Osteocyte (in vitro differentiated cells): ENCODE data around the gene ATG101. TPM values are rescaled to one million over a fixed set of nuclear protein-coding genes. Genes with fewer than 3 reads are reported as not detected.

Experiments
- DNase-seq: peaks from one replicate; pipeline ENCODE4 v3.0.0; 2021; ENCODE audit warnings: mixed read lengths; ENCODE audit not compliant: unreplicated experiment; ENCODE audit errors: extremely low spot score
- H3K27ac Mint-ChIP-seq: one replicate; pipeline ENCODE4 v1.8.0; 2021; ENCODE audit warnings: mild to moderate bottlenecking, mixed read lengths; ENCODE audit not compliant: unreplicated experiment
- H3K27me3 Mint-ChIP-seq: one replicate; pipeline ENCODE4 v1.8.0; 2021; ENCODE audit warnings: mixed read lengths; ENCODE audit not compliant: unreplicated experiment
- H3K36me3 Mint-ChIP-seq: one replicate; pipeline ENCODE4 v1.8.0; 2021; ENCODE audit warnings: mixed read lengths; ENCODE audit not compliant: unreplicated experiment
- H3K4me1 Mint-ChIP-seq: one replicate; pipeline ENCODE4 v1.8.0; 2021; ENCODE audit warnings: mixed read lengths; ENCODE audit not compliant: unreplicated experiment
- H3K4me3 Mint-ChIP-seq: one replicate; pipeline ENCODE4 v1.8.0; 2021; ENCODE audit warnings: mild to moderate bottlenecking, moderate library complexity, mixed read lengths; ENCODE audit not compliant: unreplicated experiment
- H3K9me3 Mint-ChIP-seq: one replicate; pipeline ENCODE4 v1.8.0; 2021; ENCODE audit warnings: mixed read lengths; ENCODE audit not compliant: unreplicated experiment
- CTCF ChIP-seq: fragments of 200-600 bp; sonication (generic); IDR thresholded peaks from 2 replicates; pipeline ENCODE4 v1.5.0; 2021; ENCODE audit warnings: antibody characterized with exemption, mild to moderate bottlenecking, moderate library complexity
- total RNA-seq: library from RNA; stranded (reverse); gene quantifications from 2 replicates; pipeline ENCODE4 v1.2.1, GENCODE V29; 2021

ATG101 gene
- total RNA-seq, 1 donor from 2014 or later = 41.7 TPM

GRCh38 chr12:52063082-52063924 lies 6.5 kb upstream of the ATG101 start:
- Mint-ChIP-seq H3K36me3 (no peaks in the 10 kb centered on the region), H3K4me3 (no peak overlapping the region), H3K4me1 (peaks cover 1% of the 10 kb centered on the region), H3K27ac (no peak overlapping the region), H3K27me3 (no peaks in the 10 kb centered on the region), H3K9me3 (no peaks in the 10 kb centered on the region)
- no peak for TF ChIP-seq CTCF
- DNase-seq = no peak

- no peak overlapping the region for H3K4me3 Mint-ChIP-seq
- H3K36me3 Mint-ChIP-seq = no peaks in the 10 kb centered on the region
- H3K4me1 Mint-ChIP-seq = peaks cover 4% of the 10 kb centered on the region
- DNase-seq = no peak
- no peak for TF ChIP-seq CTCF
- no peak overlapping the region for H3K27ac Mint-ChIP-seq
- no peaks in the 10 kb centered on the region for H3K27me3 Mint-ChIP-seq
- H3K9me3 Mint-ChIP-seq = no peaks in the 10 kb centered on the region
These were observed 5.7 kb upstream of the ATG101 start for GRCh38 chr12:52063981-52064649.

GRCh38 chr12:52066346-52067080 lies 3.3 kb upstream of the ATG101 start:
- H3K27ac Mint-ChIP-seq = no peak overlapping the region
- no peak overlapping the region for H3K4me3 Mint-ChIP-seq
- no peaks in the 10 kb centered on the region for H3K9me3 Mint-ChIP-seq
- peaks cover 22% of the 10 kb centered on the region for H3K4me1 Mint-ChIP-seq
- DNase-seq = no peak
- no peaks in the 10 kb centered on the region for H3K36me3 Mint-ChIP-seq
- TF ChIP-seq CTCF = no peak
- no peaks in the 10 kb centered on the region for H3K27me3 Mint-ChIP-seq

- no peak for DNase-seq
- Mint-ChIP-seq H3K4me3 (no peak overlapping the region), H3K36me3 (no peaks in the 10 kb centered on the region), H3K9me3 (no peaks in the 10 kb centered on the region), H3K27me3 (no peaks in the 10 kb centered on the region), H3K4me1 (peaks cover 25% of the 10 kb centered on the region), H3K27ac (no peak overlapping the region)
- no peak for TF ChIP-seq CTCF
These were observed 2.8 kb upstream of the ATG101 start for GRCh38 chr12:52067081-52067374.
